HG03108 (cell line): ENCODE measurements around the gene PARD3B.
"Not testable (repeated sequence)": the region's sequence is repeated elsewhere in the genome, so short reads cannot be mapped to it uniquely, and the experiment has no call there.

Source experiments
- ATAC-seq: cut with Tn5 transposase; IDR thresholded peaks from one replicate; pipeline ENCODE4 v1.9.1; 2021; ENCODE audit warnings: moderate library complexity; ENCODE audit not compliant: unreplicated experiment

Gene PARD3B

DNA sequence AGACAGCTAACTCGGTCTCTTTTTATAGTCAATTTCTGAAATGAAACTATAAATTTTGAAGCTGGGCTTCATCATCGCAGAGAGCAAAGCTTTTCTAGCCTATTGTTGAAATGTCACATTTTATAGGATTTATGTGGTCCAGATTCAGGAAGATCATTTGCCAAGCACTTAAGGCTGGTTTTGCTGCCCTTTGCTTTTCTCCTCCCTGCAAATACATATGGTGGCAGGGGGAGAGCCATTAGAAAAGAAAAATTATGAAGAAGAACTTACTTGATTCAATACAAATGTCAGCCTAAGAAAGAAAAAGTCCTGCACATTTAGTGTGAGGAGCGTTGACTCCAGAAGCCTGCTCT is 930.1 kb downstream of the PARD3B start:
- no peak for ATAC-seq

- ATAC-seq, result no peak
Measured at GRCh38 chr2:205477016-205477705, 931.9 kb downstream of the PARD3B start.

GRCh38 chr2:205481861-205482260 is 936.6 kb downstream of the PARD3B start:
- ATAC-seq, result no peak

DNA sequence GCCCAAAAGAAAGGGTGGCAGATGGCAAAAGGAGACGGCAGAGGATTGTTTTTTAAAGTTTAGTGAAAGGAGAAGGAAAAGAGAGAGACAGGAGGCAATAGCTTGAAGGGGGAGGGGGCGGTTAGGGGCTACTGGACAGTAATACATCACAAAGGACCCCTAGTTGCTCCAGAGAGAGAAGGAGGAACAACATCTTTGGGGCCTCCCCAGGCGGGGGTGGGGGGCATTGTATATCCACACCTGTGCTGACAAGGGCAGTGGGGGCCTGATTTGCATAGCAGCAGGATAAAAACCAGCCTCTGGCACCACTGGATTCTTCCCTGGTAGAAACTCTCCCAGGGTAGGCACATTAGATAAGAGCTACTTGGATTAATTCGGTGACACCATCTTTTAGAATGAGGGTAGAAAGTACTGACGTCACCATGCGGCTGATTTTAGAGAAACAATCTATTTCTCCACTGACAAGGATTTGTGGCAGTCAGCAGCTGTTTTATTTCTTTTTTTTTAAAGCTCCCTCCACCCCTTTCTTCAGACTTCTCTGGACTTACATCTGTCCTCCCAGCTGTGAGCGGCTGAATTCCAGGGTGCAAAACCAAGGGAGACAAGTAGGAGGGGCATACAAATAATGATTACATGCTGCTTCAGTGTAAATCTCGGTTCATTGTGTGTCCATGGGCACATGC is 937.3 kb downstream of the PARD3B start:
- ATAC-seq, result no peak

GRCh38 chr2:205483095-205483494 is 937.8 kb downstream of the PARD3B start:
- no peak for ATAC-seq

- no peak for ATAC-seq
Measured at GRCh38 chr2:205484215-205484614, 938.9 kb downstream of the PARD3B start.

GRCh38 chr2:205484764-205485163 is 939.5 kb downstream of the PARD3B start:
- ATAC-seq, result no peak

GRCh38 chr2:205493528-205493927 is 948.3 kb downstream of the PARD3B start:
- not testable (repeated sequence) for ATAC-seq

DNA sequence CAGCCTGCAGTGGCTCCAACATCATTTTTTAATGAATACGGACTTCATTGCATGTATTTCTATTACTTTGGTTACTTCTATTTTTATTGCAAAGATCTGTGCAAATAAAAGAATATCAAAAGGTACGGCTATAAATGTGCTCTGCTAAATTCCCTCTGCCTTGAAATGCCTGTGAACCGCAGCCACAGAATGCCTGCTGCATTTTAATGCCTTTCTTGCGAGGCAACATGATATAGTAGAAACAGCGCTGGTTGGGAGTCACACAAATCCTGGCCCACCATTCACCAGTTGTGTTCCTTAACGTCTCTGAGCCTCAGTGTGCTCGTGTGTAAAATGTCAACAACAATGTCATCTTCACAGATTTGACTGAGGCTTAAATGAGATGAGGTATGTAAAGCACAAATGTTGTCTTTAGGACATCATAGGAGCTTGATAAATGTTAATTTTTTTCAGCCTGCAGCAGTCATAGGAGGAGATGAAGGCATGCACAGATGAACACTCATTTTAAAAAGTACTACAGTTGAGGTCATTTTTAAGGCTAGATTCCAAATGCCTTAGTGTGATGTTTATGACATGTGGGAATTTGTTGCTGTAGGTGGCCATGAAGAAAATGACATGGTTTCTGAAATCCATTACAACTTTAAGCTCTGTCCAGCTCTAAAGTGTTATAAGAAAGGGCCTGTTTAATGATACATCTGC is 949.4 kb downstream of the PARD3B start:
- no peak for ATAC-seq

GRCh38 chr2:205495819-205496218 is 950.5 kb downstream of the PARD3B start:
- ATAC-seq, result no peak

DNA sequence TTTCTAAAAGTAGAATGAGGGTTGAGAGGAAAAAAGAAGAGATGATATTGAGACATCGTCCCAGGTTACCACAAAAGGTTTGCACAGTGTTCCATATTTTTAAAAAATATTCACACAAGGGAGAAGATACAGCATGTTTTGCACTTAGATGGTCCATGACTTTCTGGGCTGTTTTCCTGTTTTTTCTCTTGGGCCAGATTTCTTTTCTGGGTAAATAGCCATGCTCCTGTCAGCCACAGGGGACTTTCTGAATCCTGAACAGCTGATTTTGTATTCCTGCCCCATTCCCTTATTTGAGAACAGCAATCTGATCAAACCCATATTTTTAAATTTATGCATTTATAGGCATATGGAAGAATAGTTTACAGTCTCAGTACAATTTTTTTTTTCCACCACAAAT is 951.1 kb downstream of the PARD3B start:
- no peak for ATAC-seq

- no peak for ATAC-seq
Measured at GRCh38 chr2:205496772-205497171, 951.5 kb downstream of the PARD3B start.

DNA sequence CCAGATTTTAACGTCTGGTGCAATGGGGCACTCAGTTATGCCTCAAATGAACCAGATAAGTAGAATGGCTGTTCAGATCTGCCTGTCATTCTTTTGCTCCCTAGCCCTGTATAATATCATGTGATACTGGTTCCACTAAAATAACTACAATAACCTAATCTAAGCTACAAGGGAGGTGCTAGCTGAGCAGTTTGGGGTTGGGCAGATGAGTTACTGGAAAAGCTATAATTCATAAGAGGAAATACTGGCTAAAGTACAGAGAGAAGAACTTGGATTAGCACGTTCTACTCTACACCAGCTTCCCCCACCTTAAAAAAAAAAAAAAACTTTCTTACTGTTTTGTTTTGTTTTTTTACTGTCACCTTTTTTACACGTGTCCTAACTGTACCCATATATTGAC is 953.7 kb downstream of the PARD3B start:
- no peak for ATAC-seq

GRCh38 chr2:205500065-205500464 is 954.8 kb downstream of the PARD3B start:
- ATAC-seq, result no peak

DNA sequence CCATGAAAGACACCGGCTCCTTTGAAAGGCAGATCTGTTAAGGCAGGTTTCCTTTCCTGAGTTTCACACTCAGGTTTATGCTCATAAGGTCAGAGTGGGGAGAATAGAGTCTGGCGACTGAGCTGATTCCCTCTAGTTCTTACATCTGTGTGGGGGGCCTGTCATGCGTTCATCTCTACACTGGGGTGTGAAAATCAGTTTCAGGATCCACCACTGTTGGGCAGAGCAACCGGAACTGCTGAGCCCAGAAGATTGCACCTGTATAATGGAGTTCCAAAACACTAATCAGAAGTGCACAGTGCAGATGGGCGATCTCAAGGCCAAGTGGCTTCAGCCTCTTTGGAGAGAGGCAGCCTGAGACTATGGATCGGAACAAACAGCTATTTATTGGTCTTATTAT is 955.7 kb downstream of the PARD3B start:
- no peak for ATAC-seq

- no peak for ATAC-seq
Measured at GRCh38 chr2:205501826-205502225, 956.6 kb downstream of the PARD3B start.

DNA sequence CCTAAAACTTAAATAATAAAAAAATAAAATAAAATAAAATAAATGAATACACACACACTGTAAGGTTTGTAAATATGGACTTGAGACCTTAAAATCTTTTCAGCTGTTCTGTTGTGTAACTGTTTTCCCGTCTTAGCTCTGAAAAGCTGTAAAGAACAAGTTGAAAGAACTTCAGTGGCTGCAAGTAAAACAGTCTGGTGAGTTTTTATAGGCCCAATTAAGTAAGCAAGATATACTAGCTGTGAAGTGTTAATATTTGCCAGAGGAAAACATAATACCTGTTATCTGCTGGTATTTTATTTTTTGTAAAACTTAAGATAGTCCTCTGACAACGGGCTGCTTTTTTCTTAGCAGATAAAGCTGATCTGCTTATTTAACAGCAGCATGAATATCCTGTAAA is 960.1 kb downstream of the PARD3B start:
- ATAC-seq, result no peak

DNA sequence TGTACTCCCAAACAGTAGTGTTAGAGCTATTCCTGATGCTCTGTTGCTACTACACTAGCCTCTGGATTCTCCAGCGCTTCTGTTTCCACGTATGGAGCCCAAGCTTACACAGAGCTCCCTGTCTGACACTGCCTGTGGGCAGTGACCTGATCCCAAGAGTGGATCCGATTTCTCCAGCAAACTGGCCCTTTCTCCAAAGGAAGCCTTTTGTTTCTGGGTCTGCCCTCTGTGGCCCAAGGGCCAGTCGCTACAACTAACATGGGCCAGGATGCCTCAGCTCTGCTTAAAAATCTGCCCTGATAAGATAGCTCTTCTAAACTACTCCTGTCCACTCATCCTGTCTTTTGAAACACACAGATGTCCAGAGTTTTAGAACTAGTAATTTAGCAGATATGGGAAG is 964.4 kb downstream of the PARD3B start:
- ATAC-seq, result no peak

GRCh38 chr2:205510345-205510744 is 965.1 kb downstream of the PARD3B start:
- ATAC-seq, result no peak

DNA sequence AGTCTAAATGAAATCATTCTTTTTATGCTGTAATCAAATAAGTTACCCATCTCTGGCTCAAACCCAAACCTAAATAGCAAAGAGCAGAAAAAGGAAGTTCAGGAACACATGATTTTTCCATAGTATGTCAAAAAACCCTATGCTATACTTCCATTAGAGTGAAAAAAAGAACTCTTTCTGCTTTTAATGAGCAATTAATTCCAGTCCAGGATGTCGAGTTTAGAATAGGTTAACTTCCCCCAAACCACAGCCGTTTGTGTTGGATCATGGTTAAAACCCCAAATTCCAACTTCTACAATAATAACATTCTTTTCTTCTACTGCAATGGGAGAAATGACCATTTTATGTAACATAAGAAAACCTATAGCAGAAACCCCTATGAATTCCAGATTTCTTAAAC is 965.9 kb downstream of the PARD3B start:
- no peak for ATAC-seq

GRCh38 chr2:205511641-205512040 is 966.4 kb downstream of the PARD3B start:
- no peak for ATAC-seq

- no peak for ATAC-seq
Measured at GRCh38 chr2:205520311-205520710, 975.0 kb downstream of the PARD3B start.
